WI38 (cell line): ENCODE data around the gene PI4KA.
"Not testable (repeated sequence)": the region's sequence is repeated elsewhere in the genome, so short reads cannot be mapped to it uniquely, and the experiment has no call there.

Source experiments
- H3K4me3 ChIP-seq: 2 replicates; pipeline ENCODE4 v1.5.1; 2011; ENCODE audit warnings: low read depth, mild to moderate bottlenecking, control low read depth, low read length
- TF ChIP-seq, protein P1 (sequence below): IDR thresholded peaks from 2 replicates; pipeline ENCODE4 v1.5.1; 2012; ENCODE audit warnings: low read depth, mild to moderate bottlenecking, control low read depth, low read length

The PI4KA gene

DNA sequence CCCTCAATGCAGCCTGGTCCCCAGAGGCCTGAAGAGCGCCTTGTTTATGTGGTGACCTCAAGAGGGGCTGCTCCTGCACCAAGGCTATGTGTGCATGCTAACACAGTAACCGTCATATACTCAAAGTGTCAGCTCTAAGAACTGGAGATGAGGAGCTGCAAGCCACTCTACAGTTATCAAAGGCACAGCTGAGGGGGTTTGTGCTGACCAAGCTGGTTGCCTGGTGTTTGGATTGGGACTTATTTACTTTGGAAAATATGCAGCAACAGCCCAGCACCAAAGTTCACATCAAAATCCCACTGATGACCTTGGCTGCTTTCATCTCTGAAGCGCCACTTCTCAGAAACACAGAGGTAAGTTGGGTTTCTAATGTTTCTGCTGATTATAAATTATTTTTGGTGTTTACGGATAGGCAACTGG is 84.8 kb downstream of the PI4KA start, which contains the start of gene SERPIND1:
Gene SERPIND1, plus strand, starts transcription at position 321 of the 420 bp plus-strand sequence. CDS start 5,200 bp downstream, outside the sequence.
- H3K4me3 ChIP-seq = no peak within 1 kb of the TSS
- TF ChIP-seq, protein P1, sequence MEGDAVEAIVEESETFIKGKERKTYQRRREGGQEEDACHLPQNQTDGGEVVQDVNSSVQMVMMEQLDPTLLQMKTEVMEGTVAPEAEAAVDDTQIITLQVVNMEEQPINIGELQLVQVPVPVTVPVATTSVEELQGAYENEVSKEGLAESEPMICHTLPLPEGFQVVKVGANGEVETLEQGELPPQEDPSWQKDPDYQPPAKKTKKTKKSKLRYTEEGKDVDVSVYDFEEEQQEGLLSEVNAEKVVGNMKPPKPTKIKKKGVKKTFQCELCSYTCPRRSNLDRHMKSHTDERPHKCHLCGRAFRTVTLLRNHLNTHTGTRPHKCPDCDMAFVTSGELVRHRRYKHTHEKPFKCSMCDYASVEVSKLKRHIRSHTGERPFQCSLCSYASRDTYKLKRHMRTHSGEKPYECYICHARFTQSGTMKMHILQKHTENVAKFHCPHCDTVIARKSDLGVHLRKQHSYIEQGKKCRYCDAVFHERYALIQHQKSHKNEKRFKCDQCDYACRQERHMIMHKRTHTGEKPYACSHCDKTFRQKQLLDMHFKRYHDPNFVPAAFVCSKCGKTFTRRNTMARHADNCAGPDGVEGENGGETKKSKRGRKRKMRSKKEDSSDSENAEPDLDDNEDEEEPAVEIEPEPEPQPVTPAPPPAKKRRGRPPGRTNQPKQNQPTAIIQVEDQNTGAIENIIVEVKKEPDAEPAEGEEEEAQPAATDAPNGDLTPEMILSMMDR = no peak

GRCh38 chr22:20771918-20772625 is 86.5 kb downstream of the PI4KA start:
- TF ChIP-seq, protein P1 = no peak
- H3K4me3 ChIP-seq = no peak overlapping the region

- not testable (repeated sequence) for H3K4me3 ChIP-seq
These were observed 89.2 kb downstream of the PI4KA start for GRCh38 chr22:20769496-20769826.

- no peak overlapping the region for H3K4me3 ChIP-seq
- TF ChIP-seq, protein P1 = no peak
These were observed 92.1 kb downstream of the PI4KA start for GRCh38 chr22:20766530-20766929.

GRCh38 chr22:20765938-20766337 is 92.7 kb downstream of the PI4KA start:
- TF ChIP-seq, protein P1 = no peak

GRCh38 chr22:20764729-20765128 is 93.9 kb downstream of the PI4KA start:
- no peak overlapping the region for H3K4me3 ChIP-seq
- TF ChIP-seq, protein P1 = no peak

More at GRCh38 chr22:20765938-20766337, 92.7 kb downstream of the PI4KA start:
- no peak overlapping the region for H3K4me3 ChIP-seq

DNA sequence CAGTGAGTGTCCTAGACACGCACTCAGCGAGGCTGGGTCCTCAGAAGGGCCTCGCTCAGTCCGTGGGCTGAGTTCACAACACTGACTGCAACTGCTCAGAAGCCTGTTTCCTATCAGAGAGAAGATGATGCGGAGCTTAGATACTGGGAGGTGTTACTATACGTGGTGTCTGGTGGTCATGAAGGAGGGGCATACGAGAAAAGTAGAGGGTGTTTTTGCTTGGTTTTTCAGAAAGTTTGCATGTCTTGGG is 94.2 kb downstream of the PI4KA start:
- TF ChIP-seq, protein P1 = no peak
- H3K4me3 ChIP-seq = no peak overlapping the region
